HK-2 (cell line): ENCODE measurements around the gene TSPAN17.
"Not testable (repeated sequence)": the region's sequence is repeated elsewhere in the genome, so short reads cannot be mapped to it uniquely, and the experiment has no call there.

Experiments
- DNase-seq: peaks from one replicate; pipeline ENCODE4 v3.0.0-alpha.2; 2018; ENCODE audit not compliant: unreplicated experiment

Gene TSPAN17, protein sequence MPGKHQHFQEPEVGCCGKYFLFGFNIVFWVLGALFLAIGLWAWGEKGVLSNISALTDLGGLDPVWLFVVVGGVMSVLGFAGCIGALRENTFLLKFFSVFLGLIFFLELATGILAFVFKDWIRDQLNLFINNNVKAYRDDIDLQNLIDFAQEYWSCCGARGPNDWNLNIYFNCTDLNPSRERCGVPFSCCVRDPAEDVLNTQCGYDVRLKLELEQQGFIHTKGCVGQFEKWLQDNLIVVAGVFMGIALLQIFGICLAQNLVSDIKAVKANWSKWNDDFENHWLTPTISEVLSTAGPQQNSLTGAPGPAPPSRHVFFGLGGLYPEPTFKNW

DNA sequence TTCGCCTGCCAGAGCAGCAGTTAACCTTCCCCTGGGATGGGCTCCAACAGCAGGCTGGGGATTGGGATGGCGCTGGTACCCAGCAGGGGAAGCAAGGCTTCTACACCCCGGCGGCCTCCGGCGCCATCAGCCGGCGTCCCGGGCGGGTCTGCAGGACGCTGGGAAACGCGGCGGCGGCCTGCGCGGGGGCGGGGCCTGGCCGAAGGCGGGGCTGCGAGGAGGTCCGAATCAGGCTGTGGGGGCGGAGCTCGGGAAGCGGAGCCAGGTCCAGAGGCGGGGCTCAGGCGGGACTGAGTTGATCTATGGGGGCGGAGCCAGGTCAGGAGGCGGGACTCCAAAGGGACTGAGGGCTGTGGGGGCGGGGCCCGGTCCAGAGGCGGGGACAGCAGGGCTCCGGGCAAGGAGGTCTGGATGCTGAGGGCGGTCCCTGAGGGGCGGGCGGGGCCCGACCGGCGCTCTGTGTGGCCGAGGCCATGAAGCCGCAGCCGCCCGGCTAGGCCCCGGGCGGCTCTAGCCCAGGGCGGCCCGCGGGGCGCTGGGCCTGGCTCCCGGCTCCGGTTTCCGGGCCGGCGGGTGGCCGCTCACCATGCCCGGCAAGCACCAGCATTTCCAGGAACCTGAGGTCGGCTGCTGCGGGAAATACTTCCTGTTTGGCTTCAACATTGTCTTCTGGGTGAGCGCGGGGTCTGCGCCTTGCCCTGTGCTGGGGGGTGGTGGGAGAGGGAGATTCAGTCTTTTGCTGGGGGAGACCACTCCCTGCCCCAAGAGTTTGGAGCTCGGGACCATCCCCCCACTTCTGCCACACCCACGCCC lies at the start of gene TSPAN17:
Gene TSPAN17 (plus strand): TSS at position 455 of the 813 bp plus-strand sequence. CDS start 132 bp downstream, at position 587.
- peak; percentile 98 for DNase-seq

DNA sequence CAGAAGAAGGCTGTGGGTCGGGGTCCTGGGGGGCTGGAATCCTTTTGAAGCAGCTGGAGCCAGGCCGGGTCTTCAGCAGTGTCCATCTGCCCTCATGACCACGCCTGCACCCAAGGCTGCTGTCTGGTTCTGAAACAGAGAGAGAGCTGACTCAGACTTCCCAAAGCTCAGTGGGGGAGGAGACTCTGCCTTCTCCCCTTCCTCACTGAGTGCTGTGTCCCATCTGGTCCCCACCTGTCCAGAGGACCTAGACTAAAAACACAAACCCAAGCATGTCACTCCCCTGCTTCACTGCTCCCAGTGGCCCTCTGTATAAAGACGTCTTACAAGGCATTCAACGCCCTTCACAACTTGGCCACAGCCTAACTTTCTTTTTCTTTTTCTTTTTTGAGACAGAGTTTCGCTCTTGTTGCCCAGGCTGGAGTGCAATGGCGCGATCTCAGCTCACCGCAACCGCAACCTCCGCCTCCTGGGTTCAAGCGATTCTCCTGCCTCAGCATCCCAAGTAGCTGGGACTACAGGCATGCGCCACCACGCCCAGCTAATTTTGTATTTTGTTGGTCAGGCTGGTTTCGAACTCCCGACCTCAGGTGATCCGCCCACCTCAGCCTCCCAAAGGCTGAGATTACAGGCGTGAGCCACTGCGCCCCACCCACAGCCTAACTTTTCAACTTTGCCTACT lies 47.4 kb upstream of the TSPAN17 start:
- DNase-seq, result not testable (repeated sequence)

DNA sequence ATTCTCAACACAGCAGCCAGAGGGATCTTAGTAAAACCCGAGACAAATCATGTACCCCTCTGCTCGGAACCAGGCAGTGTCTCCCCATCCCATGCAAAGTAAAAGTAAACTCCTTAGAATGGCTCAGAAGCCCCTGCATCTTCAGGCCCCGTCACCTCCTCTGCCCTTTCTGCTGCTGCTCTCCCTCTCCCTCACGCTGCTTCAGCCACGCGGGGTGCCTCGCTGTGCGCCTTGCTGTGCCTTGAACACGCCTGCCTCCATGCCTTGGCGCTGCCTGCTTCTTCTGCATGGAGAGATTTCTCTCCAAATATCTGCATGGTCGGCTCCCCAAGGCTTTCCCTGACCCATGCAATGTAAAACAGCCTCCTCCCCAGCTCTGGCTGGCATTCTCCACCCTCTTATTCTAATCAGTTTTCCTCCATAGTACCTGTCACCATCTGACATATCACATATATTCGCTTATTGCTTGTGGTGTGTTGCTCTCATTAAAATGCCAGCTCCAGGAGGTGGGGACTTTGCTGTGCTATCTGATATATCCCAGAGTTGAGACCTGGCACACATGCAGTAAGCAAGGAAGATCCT lies 45.3 kb upstream of the TSPAN17 start:
- no peak for DNase-seq

DNA sequence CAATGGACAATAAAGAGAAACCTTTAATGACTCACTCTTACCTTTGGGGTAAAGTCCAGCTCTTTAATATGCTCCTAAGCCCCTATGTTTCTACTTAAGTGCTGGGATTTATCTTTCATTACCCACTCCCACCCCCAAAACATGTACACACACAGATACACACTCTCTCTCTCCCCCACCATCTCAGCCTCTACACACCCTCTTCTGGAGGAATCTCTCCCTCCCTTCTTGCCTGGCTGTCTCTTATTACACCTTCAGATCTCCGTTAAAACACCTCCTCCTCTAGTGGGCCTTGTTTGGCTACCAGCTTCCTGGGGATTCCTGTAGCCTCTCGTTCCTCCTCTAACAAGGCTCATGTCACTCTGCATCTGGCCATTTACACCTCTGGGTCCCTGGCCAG lies 44.2 kb upstream of the TSPAN17 start:
- no peak for DNase-seq

DNA sequence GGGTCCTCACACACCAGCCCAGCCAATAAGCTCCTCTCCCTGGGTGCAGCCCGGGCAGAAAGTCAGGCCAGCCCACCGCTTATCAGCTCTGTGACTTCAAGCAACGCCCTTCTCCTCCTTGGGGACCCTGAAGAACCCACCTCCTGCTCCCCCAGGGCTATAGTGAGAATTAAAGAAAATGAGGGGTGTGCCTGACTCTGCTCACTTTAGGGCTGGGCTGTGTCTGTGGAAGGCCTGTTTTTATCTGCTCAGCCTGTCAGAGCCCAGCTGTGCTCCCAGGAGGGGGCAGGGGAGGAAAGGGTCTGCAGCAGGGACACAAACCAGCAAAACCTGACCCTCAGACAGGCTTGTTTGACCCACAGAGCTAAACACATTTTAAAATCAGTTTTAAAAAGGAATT lies 41.3 kb upstream of the TSPAN17 start:
- no peak for DNase-seq

DNA sequence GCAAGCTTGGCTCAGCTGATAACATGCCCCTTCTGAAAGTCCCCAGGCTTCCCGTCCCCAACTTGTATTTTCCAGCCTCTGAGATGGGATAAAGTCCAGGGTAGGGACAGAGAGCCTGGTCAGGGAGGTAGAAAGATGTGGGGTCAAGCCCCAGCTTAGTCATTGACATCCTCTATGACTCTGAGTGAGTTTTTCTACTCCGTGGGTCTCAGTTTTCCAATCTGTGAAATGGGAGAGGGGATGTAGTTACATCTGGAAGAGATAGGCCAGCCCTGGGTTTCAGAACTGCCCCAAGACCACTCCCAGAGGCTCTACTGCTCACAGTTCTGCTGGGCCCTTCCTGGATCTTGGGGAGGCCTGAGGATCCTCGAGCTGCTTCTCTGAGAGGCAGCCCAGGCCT lies 40.4 kb upstream of the TSPAN17 start:
- no peak for DNase-seq

DNA sequence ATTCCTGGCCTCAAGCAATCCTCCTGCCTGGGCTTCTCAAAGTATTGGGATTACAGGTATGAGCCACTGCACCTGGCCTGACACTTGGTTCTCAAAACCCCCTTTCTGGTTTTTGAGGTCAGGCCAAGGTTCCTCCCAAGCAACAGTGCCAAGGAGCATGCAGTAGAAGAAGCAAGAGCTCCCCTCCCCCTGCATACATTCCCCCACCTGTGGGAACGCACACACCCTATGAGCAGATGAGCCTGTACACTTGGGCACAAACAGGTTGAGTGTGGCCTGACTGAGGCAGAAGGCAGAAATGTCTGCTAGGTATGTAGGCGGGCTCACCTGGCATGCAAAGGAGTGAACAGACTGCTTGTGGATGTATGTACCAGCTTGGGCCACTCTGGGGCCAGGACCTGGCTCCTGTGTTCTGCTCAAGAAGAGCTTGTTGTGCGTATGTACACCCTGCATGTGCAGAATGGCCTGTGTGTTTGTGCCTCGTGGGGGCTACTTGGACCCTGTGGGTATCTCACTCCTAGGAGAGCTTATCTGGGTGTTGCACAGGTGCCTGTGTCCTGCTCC lies 39.1 kb upstream of the TSPAN17 start:
- DNase-seq, result no peak

DNA sequence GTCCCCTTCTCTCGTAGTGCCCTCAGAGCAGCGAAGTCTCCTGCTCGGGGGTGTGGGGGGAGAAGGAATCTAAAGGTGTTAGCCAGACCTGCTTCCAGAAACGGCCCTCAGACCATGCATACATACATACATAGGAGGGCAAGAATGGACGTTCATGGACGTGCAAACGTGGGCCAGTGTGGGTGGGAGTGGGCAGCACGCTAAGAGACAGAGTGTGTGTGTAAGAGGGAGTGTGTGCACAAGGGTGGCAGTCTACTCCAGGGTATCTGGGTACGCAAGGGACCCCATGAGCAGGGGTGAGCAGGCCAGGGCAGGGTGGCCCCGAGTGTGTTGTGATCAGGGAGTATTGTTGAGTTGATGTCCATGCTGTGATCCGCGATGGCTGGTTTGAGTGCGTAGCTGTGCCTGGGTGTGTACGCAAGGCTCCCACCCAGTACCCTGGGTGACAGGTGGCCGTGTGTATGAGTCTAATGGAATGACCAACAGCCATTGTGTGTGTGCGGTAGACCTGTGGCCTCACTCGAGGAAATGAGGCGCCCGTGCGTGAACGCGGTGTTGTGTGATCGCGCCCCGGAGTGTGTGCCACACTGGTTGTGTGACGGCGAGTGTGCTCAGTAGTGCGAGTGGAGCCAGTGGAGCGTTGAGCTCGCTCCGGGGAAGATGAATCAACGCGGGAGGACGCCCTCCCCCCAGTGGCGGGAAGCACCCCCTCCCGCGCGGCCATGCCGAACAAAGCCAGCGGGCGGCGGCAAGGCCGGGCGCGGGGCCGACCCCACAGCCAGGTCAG lies 38.2 kb upstream of the TSPAN17 start:
- peak; percentile 53 for DNase-seq

DNA sequence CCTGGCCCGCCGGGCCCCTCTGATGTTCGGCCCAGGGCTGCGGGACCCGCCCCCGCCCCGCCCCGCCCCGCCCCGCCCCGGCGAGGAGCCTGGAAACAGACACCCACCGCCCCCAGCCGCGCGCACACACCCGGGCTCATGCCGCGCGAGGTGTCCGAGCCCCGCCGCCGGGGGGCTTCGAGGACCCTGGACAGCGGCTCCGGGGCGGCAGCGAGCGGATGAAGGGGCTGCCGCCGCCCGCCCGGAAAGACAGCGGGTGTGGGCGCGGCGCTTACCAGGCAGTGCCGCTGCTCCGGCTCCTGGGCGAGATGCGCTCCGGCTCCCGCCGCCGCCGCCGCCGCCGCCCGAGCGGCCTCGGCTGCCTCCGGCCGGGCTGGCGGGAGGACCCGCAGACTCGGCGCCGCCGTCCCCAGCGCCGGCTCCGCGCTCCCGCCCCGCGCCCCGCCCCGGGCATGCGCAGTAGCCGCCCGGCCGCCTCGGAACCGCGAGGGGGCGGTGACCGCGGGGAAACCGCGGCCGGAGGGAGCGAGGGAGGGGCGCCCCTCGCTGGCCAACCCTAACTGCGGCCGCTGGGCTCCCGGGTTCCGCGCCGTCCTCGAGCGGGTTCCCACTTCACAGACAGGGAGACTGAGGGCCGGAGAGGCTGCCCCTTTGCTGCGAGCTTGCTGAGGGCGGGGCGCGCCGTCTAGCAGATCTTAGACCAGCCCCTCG lies 37.4 kb upstream of the TSPAN17 start, which contains the start of gene GPRIN1:
Gene GPRIN1 (minus strand): TSS at position 433 of the 711 bp plus-strand sequence. CDS start 10,322 bp downstream, outside the sequence.
- DNase-seq, result peak; percentile 61

DNA sequence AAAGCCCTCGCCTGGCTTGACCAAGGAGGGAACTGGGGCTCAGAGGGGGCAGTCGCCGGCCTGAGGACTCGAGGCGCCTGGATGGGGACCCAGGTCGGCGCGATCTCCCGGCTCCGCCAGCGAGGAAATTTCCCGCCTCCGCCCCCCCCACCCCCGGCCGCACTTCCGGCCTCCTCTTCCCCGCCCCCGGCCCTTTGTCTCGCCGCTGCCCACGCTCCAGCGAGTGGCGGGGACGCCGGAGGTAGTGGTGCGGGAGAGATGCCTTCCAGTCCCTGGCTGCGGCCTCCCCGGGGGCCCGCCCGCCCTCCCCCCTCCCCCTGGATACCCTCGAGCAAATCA lies 36.9 kb upstream of the TSPAN17 start:
- DNase-seq, result no peak

DNA sequence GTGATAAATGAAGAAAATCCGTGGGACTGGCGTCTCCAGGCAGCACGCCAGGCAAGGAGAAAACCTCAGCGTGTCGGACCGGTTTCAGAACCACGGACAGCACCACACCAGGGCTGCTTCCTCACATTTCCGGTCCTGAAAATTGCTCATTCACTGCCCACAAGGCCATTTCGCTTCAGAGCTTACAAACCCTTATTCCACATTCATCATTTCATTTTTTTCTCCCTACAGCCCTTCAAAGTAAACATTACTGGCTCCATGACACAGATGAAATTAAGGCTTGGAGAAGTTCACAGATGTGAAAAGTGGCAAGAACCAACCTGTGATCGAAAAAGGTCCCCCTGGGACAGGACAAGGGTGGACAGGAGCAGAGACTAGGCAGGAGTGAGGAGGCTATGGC lies 35.8 kb upstream of the TSPAN17 start:
- DNase-seq, result peak; percentile 79

DNA sequence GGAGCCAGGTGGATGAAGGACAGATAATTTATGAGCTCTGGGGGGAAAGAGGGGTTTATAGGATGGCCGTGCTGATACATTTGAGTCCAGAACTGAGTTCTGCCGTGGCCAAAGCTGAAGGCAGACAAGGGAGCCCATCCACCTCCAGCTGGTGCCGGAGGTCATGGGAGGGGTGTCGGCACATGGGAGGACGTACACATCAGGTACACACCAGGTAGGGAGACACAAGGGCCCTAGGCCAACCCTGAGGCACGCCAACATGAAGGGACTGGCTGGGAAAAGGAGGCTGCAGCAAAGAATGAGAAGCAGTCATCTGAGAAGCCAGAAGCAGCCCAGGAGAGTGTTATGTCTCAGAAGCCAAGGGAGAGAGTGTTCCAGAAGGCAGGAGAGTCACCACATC lies 35.3 kb upstream of the TSPAN17 start:
- no peak for DNase-seq

DNA sequence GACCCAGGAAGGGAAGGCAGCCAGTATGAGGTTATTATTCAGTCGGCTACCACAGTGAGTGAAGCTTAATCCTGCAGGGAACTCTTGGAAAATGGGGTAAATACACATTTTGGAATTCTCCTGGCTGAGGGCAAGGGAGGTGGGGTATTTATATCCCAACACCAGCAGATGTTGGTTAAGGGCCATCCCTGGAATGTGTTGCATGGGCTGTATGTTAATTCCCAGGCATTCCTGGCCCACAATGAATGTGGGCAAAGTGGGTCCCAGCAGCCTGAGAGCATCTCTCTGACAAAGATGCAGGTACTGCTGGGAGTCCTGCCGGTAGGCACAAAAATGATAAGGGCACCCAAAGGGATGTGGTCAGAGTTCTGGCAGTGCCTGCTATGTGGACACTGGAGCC lies 34.4 kb upstream of the TSPAN17 start:
- DNase-seq, result no peak

DNA sequence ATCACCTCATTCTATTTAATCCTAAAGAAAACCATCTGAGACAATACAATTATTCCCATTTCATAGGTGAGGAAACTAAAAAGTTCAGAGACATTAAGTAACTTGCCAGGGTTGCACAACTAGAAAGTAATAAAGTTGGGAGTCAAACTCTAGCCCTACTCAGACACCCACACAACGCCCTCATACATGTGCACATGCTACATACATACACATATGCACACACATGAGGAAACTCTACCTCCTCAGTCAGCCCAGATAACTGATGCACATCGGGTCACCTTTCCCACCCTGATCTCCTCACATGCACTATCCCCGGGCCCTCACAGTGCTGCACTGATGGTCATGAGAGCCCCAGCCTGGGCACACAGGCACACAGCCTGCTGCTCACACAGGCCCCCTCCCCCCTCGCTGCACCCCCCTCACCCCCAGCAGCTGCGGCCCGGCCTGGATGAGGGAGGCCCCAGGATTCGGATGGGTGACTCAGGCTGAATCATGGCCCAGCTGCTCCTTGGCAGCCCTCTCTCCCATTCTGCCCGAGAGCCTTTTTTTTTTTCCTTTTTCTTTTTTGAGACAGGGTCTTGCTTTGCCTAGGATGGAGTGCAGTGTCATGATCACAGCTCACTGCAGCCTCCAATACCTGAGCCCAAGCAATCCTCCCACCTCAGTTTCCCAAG lies 32.3 kb upstream of the TSPAN17 start:
- peak; percentile 32 for DNase-seq

DNA sequence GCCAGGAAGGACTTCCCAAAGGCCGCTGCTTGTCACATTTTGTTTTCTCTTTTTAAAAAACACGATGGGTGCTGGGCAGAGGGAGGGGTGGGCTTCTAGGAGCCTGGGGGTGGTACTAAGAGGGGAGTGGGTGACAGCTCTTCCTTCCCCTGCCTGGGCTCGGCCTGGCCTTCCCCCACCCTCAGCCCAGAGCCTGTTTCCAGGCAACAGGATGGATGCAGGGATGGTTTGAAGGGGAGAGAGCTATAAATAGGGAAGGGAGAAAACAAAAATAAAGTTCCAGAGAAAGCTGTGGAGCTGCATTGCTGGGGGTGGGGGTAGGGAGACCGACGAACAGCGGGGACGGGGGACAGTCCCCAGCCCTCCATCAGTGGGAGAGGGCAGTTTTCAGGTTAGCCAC lies 30.8 kb upstream of the TSPAN17 start:
- no peak for DNase-seq

DNA sequence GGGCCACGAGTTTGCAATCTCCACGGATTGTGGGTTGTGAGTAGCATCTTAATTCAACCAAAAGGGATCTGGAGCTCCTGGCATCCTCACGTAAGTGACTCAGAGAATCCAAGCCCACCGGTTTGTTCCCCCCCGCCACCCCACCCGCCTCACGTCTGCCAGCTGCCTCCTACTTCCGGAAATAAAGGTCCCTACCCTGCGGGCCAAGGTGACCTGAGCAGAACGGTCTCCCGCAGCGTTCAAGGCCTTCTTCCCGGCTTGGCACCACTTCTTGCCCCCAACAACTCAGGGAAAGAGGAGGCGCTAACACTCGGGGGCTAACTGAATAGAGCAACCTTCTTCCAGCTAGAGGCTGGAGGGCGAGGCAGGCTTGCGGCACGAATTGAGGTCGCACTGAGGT lies 28.5 kb upstream of the TSPAN17 start:
- no peak for DNase-seq

DNA sequence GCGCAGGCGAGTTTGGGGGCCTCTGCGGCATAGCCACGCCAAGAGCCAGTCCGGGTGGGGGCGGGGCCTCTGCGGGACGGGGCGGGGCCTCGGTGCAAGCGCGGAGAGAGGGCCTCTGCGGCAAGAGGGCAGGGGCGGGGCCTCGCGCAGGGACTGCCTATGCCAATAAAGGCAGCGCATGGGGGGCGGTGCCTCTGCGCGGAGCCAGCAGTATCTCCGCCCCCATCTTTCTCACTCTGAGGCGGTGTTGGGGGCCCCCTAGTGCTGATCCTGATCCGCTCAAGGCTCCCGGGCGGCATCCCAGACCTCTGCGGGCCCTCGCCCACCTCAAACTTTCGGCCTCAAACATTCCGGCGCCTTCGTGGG lies 28.1 kb upstream of the TSPAN17 start:
- peak; percentile 79 for DNase-seq

DNA sequence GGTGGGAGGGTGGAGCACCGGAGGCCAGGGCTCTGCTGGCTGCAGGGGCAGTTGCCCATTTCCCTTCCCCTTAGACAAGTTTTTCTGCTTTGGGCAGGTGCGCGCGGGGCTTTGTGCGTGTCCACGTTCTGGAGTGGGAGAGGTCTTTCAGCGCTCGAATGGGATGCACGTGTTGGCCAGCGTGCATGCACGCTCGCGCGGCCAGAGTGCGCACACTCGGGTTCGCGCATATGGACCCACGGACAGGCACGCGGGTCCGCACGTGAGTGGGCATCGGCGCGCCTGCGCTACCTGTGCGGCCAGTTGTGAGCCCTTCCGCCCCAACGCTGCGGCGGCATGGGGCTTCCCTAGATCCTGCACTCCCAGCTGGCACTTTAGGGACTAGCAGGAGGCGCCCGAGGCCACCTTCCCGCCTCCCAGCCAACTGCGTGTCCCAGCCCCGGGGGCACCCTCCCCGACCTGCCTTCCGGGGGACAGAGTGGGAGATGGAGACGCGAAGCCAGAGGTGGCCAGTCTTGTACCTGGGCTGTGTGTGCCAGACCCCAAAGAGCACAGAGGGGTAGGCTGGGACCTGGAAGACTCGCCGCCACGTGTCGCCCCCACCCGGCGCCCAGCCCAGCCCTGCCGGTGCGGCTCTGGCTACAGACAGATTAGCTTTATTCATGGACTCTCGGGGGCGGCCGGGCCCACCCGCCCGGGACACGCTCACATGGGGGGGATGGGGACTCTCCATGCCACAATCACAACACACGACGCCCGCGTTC lies 27.5 kb upstream of the TSPAN17 start:
- no peak for DNase-seq

DNA sequence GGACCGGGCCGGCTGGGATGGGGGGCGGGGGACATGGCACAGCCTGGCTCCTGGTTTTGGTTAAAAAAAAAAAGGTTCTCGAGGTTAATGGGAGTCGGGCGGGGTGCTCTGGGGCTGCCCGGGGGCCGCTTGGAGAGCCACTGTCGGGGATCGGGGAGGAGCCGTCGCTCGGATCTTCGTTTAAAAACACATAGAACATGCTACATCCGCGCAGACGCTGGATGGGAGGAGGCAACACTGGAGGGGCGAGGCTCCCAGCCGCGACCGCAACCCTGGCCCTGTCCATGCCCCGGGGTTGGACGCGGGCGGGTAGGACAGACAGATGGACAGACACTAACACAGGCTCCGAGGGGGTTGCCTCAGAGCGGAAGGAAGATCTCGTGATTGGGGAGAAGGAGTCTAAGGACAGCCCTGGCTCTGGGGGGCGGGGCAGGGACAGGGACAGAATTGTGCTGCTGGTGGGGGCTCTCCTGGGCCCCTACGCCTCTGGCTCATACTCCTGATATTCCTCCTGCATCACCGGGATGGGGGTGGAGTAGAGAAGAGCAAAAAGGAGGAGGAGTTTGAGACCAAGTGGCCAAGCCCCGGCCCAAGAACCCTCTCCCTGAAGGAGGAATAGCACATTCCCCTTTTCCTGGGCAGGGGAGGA lies 26.8 kb upstream of the TSPAN17 start:
- DNase-seq, result peak; percentile 36
